B cell (primary cell): ENCODE measurements around the gene UGDH. TPM values are rescaled to one million over a fixed set of nuclear protein-coding genes. Genes with fewer than 3 reads are reported as not detected.
A peak's percentile ranks its signal among the peaks of the same experiment; 100 is the strongest.

Experiments
- ATAC-seq: fragments of 200-7000 bp; cut with Tn5 transposase; one replicate; pipeline ENCODE4 v1.10.0; 2021; ENCODE audit warnings: low read depth, mild to moderate bottlenecking, moderate number of reproducible peaks, moderate library complexity
- CTCF ChIA-PET: fragments of 350-600 bp; sonication (Branson Sonifier 250); formaldehyde crosslinking; loops from one replicate; lab custom pipeline; 2021; ENCODE audit warnings: antibody characterized with exemption, inconsistent platforms; lab: Charles Lee
- POLR2A ChIA-PET: fragments of 350-600 bp; sonication (Branson Sonifier 250); formaldehyde crosslinking; loops from one replicate; lab custom pipeline; 2021; ENCODE audit warnings: antibody characterized with exemption; lab: Charles Lee
- DNase-seq: peaks from one replicate; pipeline ENCODE4 v3.0.0; 2013
- H2AFZ ChIP-seq: 2 replicates; pipeline ENCODE4 v1.6.1; 2012; ENCODE audit warnings: mild to moderate bottlenecking, low read depth, low read length; ENCODE audit not compliant: insufficient read depth, poor library complexity, severe bottlenecking
- H3K27ac ChIP-seq, 2 donors: 1 replicate in 1 of 2; 2 replicates in 1 of 2; pipeline ENCODE4 v1.5.1; 2012 to 2013; ENCODE audit warnings: low read length in 2 of 2, mild to moderate bottlenecking in 2 of 2, moderate library complexity in 1 of 2
- H3K27me3 ChIP-seq, 4 experiments: fragments of 200-600 bp in 1 of 4; sonication (generic) in 1 of 4; replicated peaks in 1 of 4; 1 replicate in 2 of 4; 2 replicates in 2 of 4; pipeline versions ENCODE4 v1.6.1 to v1.7.0; 2013 to 2016; ENCODE audit warnings: low read length in 3 of 4, mild to moderate bottlenecking in 2 of 4, mixed read lengths in 1 of 4, moderate library complexity in 1 of 4; ENCODE audit not compliant: insufficient read depth in 4 of 4, control insufficient read depth in 3 of 4; ENCODE audit errors: control extremely low read depth in 1 of 4
- H3K36me3 ChIP-seq, 2 experiments: replicated peaks in 1 of 2; 1 replicate in 1 of 2; 2 replicates in 1 of 2; pipeline versions ENCODE4 v1.6.1 to v1.7.1; 2013; ENCODE audit warnings: low read length in 1 of 2; ENCODE audit not compliant: insufficient read depth in 2 of 2, control insufficient read depth in 1 of 2; ENCODE audit errors: control extremely low read depth in 1 of 2, extremely low read depth in 1 of 2
- H3K4me1 ChIP-seq, 2 donors: fragments of 200-600 bp in 1 of 2; sonication (generic) in 1 of 2; 1 replicate in 1 of 2; 2 replicates in 1 of 2; pipeline versions ENCODE4 v1.5.1 to v1.6.1; 2013 to 2017; ENCODE audit warnings: low read length in 2 of 2; ENCODE audit not compliant: control insufficient read depth in 2 of 2, insufficient read depth in 2 of 2
- H3K4me2 ChIP-seq: replicated peaks from 2 replicates; pipeline ENCODE3; 2012; ENCODE audit warnings: mild to moderate bottlenecking, low read depth, low read length; ENCODE audit not compliant: poor library complexity, severe bottlenecking
- H3K4me3 ChIP-seq, 5 experiments: fragments of 200-600 bp in 1 of 5; sonication (generic) in 1 of 5; 1 replicate in 3 of 5; 2 replicates in 2 of 5; pipeline versions ENCODE4 v1.5.1 to v1.7.0; 2011 to 2016; ENCODE audit warnings: low read length in 4 of 5, mild to moderate bottlenecking in 4 of 5, low read depth in 2 of 5, control low read depth in 1 of 5, moderate library complexity in 1 of 5; ENCODE audit not compliant: insufficient read depth in 1 of 5; ENCODE audit errors: control extremely low read depth in 1 of 5, extremely low read depth in 1 of 5
- H3K79me2 ChIP-seq: fragments of 200-600 bp; sonication (generic); one replicate; pipeline ENCODE4 v1.6.0; 2016; ENCODE audit warnings: low read length; ENCODE audit not compliant: control insufficient read depth, insufficient read depth
- H3K9ac ChIP-seq: fragments of 200-600 bp; sonication (generic); 2 replicates; pipeline ENCODE4 v1.6.1; 2017; ENCODE audit warnings: mild to moderate bottlenecking, low read length, moderate library complexity
- H3K9me3 ChIP-seq, 3 donors: one replicate each; pipeline versions ENCODE4 v1.6.1 to v1.7.1; 2013; ENCODE audit warnings: low read length in 2 of 3; ENCODE audit not compliant: control insufficient read depth in 2 of 3, insufficient read depth in 1 of 3; ENCODE audit errors: control extremely low read depth in 1 of 3
- H4K20me1 ChIP-seq: 2 replicates; pipeline ENCODE4 v1.6.0; 2012; ENCODE audit warnings: mild to moderate bottlenecking, low read length; ENCODE audit not compliant: insufficient read depth, control insufficient read depth, poor library complexity, severe bottlenecking
- H3K27ac Mint-ChIP-seq: one replicate; pipeline ENCODE4 v1.8.0; 2021; ENCODE audit warnings: mixed read lengths
- H3K27me3 Mint-ChIP-seq: one replicate; pipeline ENCODE4 v1.8.0; 2021; ENCODE audit warnings: mixed read lengths
- H3K4me1 Mint-ChIP-seq: one replicate; pipeline ENCODE4 v1.8.0; 2021; ENCODE audit warnings: mixed read lengths
- H3K4me3 Mint-ChIP-seq: one replicate; pipeline ENCODE4 v1.8.0; 2021; ENCODE audit warnings: mixed read lengths
- H3K9me3 Mint-ChIP-seq: one replicate; pipeline ENCODE4 v1.8.0; 2022; ENCODE audit warnings: mixed read lengths; ENCODE audit not compliant: insufficient read depth
- EZH2 ChIP-seq: IDR thresholded peaks from 2 replicates; pipeline ENCODE4 v1.6.1; 2012; ENCODE audit warnings: borderline replicate concordance, low read depth, mild to moderate bottlenecking, moderate library complexity, low read length; ENCODE audit not compliant: insufficient read depth, poor library complexity, severe bottlenecking
- WGBS: methylation state at CpG from one replicate; pipeline ENCODE4 v1.1.5; 2013; ENCODE audit warnings: missing lambda C conversion rate; ENCODE audit not compliant: insufficient coverage; 5-methylcytosine and 5-hydroxymethylcytosine counted together
- intact Hi-C: fragments of 100-400 bp; cut with micrococcal nuclease; formaldehyde crosslinking; loops from one replicate; pipeline ENCODE4 v1.10.0; 2022
- polyA plus RNA-seq: library from polyadenylated mRNA; depleted of rRNA; stranded (reverse); fragments of >200 nt; gene quantifications from 2 replicates; pipeline ENCODE4 v1.2.3, GENCODE V29; 2012
- total RNA-seq, 2 donors: library from RNA; stranded (reverse); fragments of 120-200 nt in 1 of 2; gene quantifications; 1 replicate in 1 of 2; 2 replicates in 1 of 2; pipeline versions ENCODE4 v1.2.3 to v1.2.4, GENCODE V29; 2013 to 2022
- TF ChIP-seq, protein P1 (sequence below): fragments of 200-600 bp; IDR thresholded peaks from one replicate; pipeline ENCODE4 v1.8.0; 2022; ENCODE audit warnings: antibody characterized with exemption, mild to moderate bottlenecking

The UGDH gene
- total and polyA plus RNA-seq, 2 donors (not counting 1 experiment from before 2014, with no cell fraction given) = 3.5 to 25.4 TPM

DNA sequence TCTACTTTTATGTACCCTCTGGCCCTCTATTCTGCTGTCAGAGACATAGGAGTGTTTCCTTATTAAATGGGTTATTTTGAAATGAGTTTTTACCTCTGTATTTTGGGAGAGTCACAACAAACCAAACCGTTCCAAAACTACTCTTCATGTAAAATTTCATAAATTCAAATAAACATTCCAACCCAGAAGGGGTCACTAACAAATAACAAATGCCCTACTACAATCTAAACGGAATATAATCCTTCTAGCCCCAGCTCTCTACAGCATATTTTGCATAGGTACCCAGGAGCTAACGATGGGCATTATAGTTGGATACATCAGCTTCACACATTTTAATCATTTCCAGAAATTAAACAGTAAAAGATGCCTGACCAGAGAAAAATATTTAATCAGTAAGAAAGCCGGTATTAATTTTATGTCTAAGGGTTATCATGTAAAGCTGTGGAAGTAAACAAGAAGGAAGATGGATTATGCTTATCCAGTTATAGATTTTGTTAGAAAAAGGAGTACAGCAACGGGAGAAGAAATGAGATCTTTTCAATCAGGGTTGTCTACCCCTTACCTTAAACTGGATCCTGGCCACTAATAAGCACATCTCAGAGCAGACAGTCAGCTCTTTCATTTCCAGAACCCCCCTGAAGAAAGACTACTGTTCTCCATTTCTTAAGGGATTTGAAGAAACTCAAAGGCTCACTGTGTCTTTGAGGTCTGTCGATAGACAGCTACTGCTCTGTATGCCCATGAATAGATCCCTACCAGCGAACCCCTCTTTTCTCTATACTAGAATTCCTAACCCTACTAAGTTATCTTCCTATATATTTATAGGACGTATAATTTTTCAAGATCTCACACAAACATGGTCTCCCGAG lies 1.2 kb downstream of the UGDH start:
- ATAC-seq = no peak
- Histone ChIP-seq H3K27ac (peak overlapping the region in 1 of 2 donors; percentile 86), H3K79me2 (peaks cover 42% of the 10 kb centered on the region), H3K9ac (peak overlapping the region; percentile 84), H3K4me1 (peaks cover 14 to 15% of the 10 kb centered on the region in 2 donors), H3K9me3 (peaks cover 0 to 6% (median 3%) of the 10 kb centered on the region in 3 donors), H3K36me3 (no peaks in the 10 kb centered on the region), H4K20me1 (no peaks in the 10 kb centered on the region), H2AFZ (peak overlapping the region; percentile 95), H3K4me2 (peak overlapping the region; percentile 92), H3K4me3 (peak overlapping the region; percentile 46 to 98 (median 72)), H3K27me3 (no peaks in the 10 kb centered on the region)
- peaks cover 21% of the 10 kb centered on the region for H3K4me1 Mint-ChIP-seq
- TF ChIP-seq, protein P1, sequence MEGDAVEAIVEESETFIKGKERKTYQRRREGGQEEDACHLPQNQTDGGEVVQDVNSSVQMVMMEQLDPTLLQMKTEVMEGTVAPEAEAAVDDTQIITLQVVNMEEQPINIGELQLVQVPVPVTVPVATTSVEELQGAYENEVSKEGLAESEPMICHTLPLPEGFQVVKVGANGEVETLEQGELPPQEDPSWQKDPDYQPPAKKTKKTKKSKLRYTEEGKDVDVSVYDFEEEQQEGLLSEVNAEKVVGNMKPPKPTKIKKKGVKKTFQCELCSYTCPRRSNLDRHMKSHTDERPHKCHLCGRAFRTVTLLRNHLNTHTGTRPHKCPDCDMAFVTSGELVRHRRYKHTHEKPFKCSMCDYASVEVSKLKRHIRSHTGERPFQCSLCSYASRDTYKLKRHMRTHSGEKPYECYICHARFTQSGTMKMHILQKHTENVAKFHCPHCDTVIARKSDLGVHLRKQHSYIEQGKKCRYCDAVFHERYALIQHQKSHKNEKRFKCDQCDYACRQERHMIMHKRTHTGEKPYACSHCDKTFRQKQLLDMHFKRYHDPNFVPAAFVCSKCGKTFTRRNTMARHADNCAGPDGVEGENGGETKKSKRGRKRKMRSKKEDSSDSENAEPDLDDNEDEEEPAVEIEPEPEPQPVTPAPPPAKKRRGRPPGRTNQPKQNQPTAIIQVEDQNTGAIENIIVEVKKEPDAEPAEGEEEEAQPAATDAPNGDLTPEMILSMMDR = no peak
- no peak for TF ChIP-seq EZH2
- CTCF ChIA-PET = interaction anchor here (1.0 to 2.1 kb wide), 3 partner anchors 113 to 348 kb away, joined by 4 to 22 read pairs (median 6); partner anchors contain the start of gene SMIM14
- H3K27ac Mint-ChIP-seq = peak overlapping the region; percentile 87
- no peaks in the 10 kb centered on the region for H3K27me3 Mint-ChIP-seq
- WGBS = 60% methylated on average over 1 of the region's 9 CpGs
- POLR2A ChIA-PET = interaction anchor here (2.1 to 2.2 kb wide), 2 partner anchors 107 to 113 kb away, joined by 17 to 26 read pairs; partner anchors contain the start of gene SMIM14
- peak; percentile 17 for DNase-seq
- intact Hi-C loops = loop anchor here (2.0 kb wide), 1 partner anchor 43 kb away; no protein-coding TSS in a partner anchor
- H3K4me3 Mint-ChIP-seq = peak overlapping the region; percentile 98
- no peaks in the 10 kb centered on the region for H3K9me3 Mint-ChIP-seq
